Calu3 (cell line): ENCODE data around the gene PLXNA4. TPM values are rescaled to one million over a fixed set of nuclear protein-coding genes. Genes with fewer than 3 reads are reported as not detected.

Source experiments
- BruUV-seq: library from RNA; stranded (reverse); fragments of 400-500 nt; replicated peaks from 2 replicates; lab custom pipeline; 2021; lab: Mats Ljungman, UMichigan
- CTCF ChIA-PET: fragments of 300-600 bp; sonication (Branson Sonifier 250); formaldehyde crosslinking; loops from one replicate; lab custom pipeline; 2022; ENCODE audit warnings: antibody characterized with exemption; lab: Charles Lee
- DNase-seq: peaks from one replicate; pipeline ENCODE4 v3.0.0; 2022
- H3K27ac Mint-ChIP-seq: one replicate; pipeline ENCODE4 v1.8.0; 2022; ENCODE audit warnings: mixed read lengths; ENCODE audit not compliant: unreplicated experiment
- H3K27me3 Mint-ChIP-seq: one replicate; pipeline ENCODE4 v1.8.0; 2022; ENCODE audit warnings: mixed read lengths; ENCODE audit not compliant: unreplicated experiment
- H3K36me3 Mint-ChIP-seq: one replicate; pipeline ENCODE4 v1.8.0; 2022; ENCODE audit warnings: mild to moderate bottlenecking, moderate library complexity, mixed read lengths; ENCODE audit not compliant: insufficient read depth, unreplicated experiment
- H3K4me1 Mint-ChIP-seq: one replicate; pipeline ENCODE4 v1.8.0; 2022; ENCODE audit warnings: mild to moderate bottlenecking, low read depth, mixed read lengths; ENCODE audit not compliant: unreplicated experiment
- H3K4me3 Mint-ChIP-seq: one replicate; pipeline ENCODE4 v1.8.0; 2022; ENCODE audit warnings: mild to moderate bottlenecking, low read depth, moderate library complexity, mixed read lengths; ENCODE audit not compliant: unreplicated experiment
- H3K9me3 Mint-ChIP-seq: one replicate; pipeline ENCODE4 v1.8.0; 2022; ENCODE audit warnings: low read depth, mixed read lengths; ENCODE audit not compliant: unreplicated experiment
- intact Hi-C: fragments of 100-400 bp; cut with micrococcal nuclease; formaldehyde crosslinking; loops from one replicate; pipeline ENCODE4 v1.10.0; 2022; ENCODE audit not compliant: unreplicated experiment
- total RNA-seq: library from RNA; stranded (reverse); gene quantifications from 2 replicates; pipeline ENCODE4 v1.2.3, GENCODE V29; 2022
- TF ChIP-seq, protein P1 (sequence below): fragments of 200-600 bp; IDR thresholded peaks from one replicate; pipeline ENCODE4 v1.8.0; 2022; ENCODE audit warnings: antibody characterized with exemption; ENCODE audit not compliant: unreplicated experiment

The PLXNA4 gene
- total RNA-seq, 1 experiment from 2014 or later, result not detected

DNA sequence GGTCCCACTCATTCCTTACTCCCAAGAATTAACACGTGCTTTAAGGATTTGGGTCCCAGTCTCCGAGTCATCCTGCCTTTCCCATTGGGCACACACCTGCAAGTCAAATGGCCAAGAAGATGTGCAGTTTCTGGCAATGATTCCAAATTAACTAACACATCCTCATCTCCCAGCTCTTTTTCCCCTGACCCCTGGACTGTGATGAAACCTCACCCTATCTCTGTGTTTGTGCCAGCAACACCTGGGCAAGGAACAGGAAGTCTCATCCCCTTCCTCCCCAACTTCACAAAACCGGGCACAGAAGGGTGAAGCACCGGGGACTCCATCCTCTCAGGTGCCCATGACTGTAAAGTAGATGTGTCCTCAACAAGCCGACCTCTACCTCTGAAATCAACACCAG lies 54.8 kb downstream of the PLXNA4 start:
- no peak for DNase-seq
- Mint-ChIP-seq H3K4me1 (no peaks in the 10 kb centered on the region), H3K4me3 (no peak overlapping the region), H3K9me3 (no peaks in the 10 kb centered on the region), H3K27ac (no peak overlapping the region), H3K27me3 (peaks cover 55% of the 10 kb centered on the region), H3K36me3 (no peaks in the 10 kb centered on the region)
- TF ChIP-seq, protein P1, sequence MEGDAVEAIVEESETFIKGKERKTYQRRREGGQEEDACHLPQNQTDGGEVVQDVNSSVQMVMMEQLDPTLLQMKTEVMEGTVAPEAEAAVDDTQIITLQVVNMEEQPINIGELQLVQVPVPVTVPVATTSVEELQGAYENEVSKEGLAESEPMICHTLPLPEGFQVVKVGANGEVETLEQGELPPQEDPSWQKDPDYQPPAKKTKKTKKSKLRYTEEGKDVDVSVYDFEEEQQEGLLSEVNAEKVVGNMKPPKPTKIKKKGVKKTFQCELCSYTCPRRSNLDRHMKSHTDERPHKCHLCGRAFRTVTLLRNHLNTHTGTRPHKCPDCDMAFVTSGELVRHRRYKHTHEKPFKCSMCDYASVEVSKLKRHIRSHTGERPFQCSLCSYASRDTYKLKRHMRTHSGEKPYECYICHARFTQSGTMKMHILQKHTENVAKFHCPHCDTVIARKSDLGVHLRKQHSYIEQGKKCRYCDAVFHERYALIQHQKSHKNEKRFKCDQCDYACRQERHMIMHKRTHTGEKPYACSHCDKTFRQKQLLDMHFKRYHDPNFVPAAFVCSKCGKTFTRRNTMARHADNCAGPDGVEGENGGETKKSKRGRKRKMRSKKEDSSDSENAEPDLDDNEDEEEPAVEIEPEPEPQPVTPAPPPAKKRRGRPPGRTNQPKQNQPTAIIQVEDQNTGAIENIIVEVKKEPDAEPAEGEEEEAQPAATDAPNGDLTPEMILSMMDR, result no peak
- CTCF ChIA-PET, result no interaction called here
- no TSS peak for BruUV-seq
- intact Hi-C loops, result no loop called here

DNA sequence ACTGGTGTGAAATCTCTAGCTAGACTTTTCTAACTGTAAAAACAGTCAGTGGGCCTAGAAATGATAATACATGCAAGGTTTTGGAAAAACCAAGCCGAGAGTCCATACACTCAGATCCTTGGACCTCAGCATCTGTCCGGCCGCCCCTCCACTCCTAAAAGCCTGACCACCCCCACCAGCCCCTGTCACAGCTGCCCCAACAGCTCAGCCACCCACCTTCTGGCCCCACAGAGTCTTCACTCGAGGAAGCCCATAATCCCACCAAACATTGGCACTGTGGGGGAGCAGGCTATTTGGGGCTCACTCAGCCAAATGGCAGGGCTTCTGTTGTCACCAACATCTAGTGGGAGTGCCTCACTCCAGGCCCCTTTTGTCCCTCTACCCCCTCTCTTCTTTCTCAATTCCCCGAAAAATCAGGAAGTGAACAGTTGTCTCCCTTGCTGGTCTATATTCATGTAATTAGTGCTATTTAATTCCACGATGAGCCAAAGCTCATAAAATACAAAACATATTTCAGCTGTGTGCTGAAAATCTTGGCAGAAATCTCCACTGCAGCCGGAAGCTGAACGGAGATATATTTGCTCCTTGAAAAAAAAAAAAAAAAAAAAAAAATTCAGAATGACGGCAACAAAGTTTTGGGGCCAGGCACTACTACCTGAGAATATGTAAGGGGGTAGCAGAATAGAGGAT lies 55.5 kb downstream of the PLXNA4 start:
- H3K4me1 Mint-ChIP-seq, result no peaks in the 10 kb centered on the region
- no peaks in the 10 kb centered on the region for H3K36me3 Mint-ChIP-seq
- CTCF ChIA-PET, result interaction anchor here (0.7 kb wide), 1 partner anchor 38 kb away, joined by 3 read pairs; no protein-coding TSS in a partner anchor
- H3K27me3 Mint-ChIP-seq, result peaks cover 48% of the 10 kb centered on the region
- H3K9me3 Mint-ChIP-seq, result no peaks in the 10 kb centered on the region
- TF ChIP-seq, protein P1, result no peak
- BruUV-seq, result no TSS peak
- H3K4me3 Mint-ChIP-seq, result no peak overlapping the region
- DNase-seq, result no peak
- no peak overlapping the region for H3K27ac Mint-ChIP-seq
- intact Hi-C loops, result no loop called here

DNA sequence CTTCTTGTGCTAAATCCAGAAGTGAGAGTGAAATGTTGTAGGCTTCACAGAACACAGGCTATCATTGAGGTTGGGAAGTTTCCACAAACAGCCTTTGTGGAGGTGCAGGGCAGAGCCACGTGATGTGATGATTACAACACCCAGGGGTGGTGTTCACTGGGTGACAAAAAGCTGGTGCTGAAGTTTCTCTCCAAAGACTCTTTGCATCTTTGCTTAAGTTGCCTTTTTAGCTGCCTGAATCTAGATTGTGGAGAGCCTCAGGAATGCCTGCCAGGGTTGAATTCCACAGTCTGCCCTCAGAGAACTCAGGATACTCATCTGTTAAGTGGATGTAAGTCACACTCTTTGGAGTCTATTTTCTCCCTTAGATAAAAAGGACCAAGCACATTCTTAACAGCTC lies 56.3 kb downstream of the PLXNA4 start:
- CTCF ChIA-PET, result no interaction called here

DNA sequence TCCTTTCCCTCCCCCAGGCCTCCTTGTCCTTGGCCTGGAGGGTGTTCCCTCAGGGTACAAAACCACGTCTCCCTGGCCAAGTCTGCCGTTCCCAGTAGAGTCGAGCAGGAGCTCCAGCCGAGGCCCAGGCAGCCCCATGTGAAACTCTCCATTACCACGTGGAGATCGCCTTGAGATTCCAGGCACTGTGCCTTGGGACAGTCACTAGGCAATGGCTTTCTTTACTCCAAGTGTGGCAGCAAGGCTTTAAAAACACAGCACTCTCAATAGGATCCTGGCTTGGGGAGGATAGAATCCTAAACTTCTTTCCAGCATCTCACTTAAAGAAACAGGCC lies 57.5 kb downstream of the PLXNA4 start:
- intact Hi-C loops, result no loop called here
- no peak for DNase-seq
- H3K4me3 Mint-ChIP-seq, result no peak overlapping the region
- no peaks in the 10 kb centered on the region for H3K36me3 Mint-ChIP-seq
- H3K4me1 Mint-ChIP-seq, result no peaks in the 10 kb centered on the region
- TF ChIP-seq, protein P1, result no peak
- H3K9me3 Mint-ChIP-seq, result no peaks in the 10 kb centered on the region
- BruUV-seq, result no TSS peak
- no peak overlapping the region for H3K27ac Mint-ChIP-seq
- peaks cover 35% of the 10 kb centered on the region for H3K27me3 Mint-ChIP-seq
- CTCF ChIA-PET, result interaction anchor here (1.5 kb wide), 1 partner anchor 62 kb away, joined by 3 read pairs; no protein-coding TSS in a partner anchor

More for the DNA sequence above, 56.3 kb downstream of the PLXNA4 start:
- Mint-ChIP-seq H3K4me1 (no peaks in the 10 kb centered on the region), H3K36me3 (no peaks in the 10 kb centered on the region), H3K27me3 (peaks cover 47% of the 10 kb centered on the region), H3K4me3 (no peak overlapping the region), H3K9me3 (no peaks in the 10 kb centered on the region), H3K27ac (no peak overlapping the region)
- DNase-seq, result no peak
- no TSS peak for BruUV-seq
- TF ChIP-seq, protein P1, result no peak
- intact Hi-C loops, result no loop called here
